ENCODE data around the gene MED28.
"Not testable (repeated sequence)": the region's sequence is repeated elsewhere in the genome, so short reads cannot be mapped to it uniquely, and the experiment has no call there.

Gene MED28, protein sequence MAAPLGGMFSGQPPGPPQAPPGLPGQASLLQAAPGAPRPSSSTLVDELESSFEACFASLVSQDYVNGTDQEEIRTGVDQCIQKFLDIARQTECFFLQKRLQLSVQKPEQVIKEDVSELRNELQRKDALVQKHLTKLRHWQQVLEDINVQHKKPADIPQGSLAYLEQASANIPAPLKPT

DNA sequence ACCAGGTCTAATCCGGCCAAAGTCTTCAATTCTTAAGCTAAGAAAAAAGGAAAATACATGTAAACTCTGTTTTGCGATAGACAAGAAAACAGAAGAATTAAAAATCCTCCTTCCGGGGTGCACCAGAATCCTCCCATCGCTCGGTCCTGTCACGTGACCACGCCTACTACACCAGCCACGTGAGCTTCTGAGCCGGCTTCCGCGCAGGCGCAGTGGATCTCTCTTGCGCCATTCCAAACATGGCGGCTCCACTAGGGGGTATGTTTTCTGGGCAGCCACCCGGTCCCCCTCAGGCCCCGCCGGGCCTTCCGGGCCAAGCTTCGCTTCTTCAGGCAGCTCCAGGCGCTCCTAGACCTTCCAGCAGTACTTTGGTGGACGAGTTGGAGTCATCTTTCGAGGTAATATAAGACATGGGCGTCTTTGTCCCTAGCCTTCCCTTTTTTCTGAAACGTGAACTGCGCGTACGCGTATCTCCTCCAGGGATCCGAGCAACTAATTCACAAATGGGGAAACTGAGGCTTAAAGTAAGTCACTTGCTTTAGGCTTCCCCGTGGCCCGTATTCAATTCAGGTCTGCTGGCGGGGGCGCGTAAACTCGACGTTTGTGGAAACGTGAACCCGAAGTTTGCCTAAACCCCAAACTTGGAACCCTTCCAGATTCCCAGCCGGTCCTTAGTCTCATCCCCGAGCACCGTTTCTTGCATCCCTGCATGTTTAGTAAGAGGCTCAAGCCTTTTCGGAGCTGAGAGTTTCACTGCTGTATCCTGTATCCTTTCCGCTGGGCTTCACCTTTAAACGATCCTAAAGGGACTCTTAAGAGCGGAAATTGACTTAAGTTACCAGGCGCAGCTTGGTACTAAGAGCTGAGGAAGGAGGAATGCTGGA lies at the start of gene MED28:
TSS of gene MED28 (plus strand) at position 226 of the 884 bp plus-strand sequence. CDS start at position 240, 14 bp downstream.
- TF ChIP-seq, protein P1, sequence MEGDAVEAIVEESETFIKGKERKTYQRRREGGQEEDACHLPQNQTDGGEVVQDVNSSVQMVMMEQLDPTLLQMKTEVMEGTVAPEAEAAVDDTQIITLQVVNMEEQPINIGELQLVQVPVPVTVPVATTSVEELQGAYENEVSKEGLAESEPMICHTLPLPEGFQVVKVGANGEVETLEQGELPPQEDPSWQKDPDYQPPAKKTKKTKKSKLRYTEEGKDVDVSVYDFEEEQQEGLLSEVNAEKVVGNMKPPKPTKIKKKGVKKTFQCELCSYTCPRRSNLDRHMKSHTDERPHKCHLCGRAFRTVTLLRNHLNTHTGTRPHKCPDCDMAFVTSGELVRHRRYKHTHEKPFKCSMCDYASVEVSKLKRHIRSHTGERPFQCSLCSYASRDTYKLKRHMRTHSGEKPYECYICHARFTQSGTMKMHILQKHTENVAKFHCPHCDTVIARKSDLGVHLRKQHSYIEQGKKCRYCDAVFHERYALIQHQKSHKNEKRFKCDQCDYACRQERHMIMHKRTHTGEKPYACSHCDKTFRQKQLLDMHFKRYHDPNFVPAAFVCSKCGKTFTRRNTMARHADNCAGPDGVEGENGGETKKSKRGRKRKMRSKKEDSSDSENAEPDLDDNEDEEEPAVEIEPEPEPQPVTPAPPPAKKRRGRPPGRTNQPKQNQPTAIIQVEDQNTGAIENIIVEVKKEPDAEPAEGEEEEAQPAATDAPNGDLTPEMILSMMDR (conservative IDR thresholded peaks at IDR 0.05; ENCODE audit: low read depth, low read length): peak; percentile 1
- peak; percentile 98 for DNase-seq (ENCODE audit: low read depth)
- peak within 1 kb of the TSS; percentile 88 for H3K4me3 ChIP-seq (ENCODE audit: low read depth, low read length)

DNA sequence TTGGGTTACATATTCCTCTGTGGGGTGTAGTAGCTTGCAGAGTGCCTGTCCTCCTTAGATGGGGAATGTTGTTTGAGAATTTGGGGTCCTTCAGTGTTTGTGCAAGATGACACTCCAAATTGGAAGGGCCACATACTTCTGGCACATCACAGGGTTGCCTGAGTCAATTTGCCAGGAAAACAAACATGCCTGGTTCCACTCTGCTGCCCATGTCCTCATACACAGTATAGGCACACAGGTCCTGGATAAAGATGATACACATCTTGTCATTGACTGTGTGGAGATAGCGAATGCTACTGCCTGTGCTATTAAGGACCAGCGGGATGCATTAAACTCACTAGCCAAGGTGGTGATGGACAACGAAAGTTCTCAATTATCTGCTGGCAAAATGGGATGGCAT lies 48.6 kb upstream of the MED28 start:
- TF ChIP-seq, protein P1 (conservative IDR thresholded peaks at IDR 0.05; ENCODE audit: low read depth, low read length): no peak
- DNase-seq (ENCODE audit: low read depth): no peak
- H3K4me3 ChIP-seq (ENCODE audit: low read depth, low read length): no peak overlapping the region

DNA sequence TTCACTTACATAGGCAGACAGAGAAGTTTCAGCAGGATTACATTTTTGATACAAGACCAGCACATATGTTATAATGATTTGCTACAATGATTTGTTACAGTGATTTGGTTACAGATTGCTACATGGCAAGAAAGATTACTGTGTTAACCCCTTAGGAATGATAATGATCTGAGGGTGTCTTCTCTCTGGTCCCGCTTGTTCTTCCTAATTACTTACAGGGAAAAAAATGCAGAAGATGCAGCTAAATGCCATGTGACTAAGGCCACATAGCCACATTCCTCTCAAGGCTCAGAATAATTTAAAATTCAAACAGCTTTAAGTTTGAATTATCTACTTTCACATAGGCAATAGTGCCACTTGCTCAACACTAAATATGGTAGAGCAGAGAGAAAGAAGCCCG lies 47.2 kb upstream of the MED28 start:
- H3K4me3 ChIP-seq (ENCODE audit: low read depth, low read length): no peak overlapping the region
- no peak for DNase-seq (ENCODE audit: low read depth)
- TF ChIP-seq, protein P1 (conservative IDR thresholded peaks at IDR 0.05; ENCODE audit: low read depth, low read length): no peak

DNA sequence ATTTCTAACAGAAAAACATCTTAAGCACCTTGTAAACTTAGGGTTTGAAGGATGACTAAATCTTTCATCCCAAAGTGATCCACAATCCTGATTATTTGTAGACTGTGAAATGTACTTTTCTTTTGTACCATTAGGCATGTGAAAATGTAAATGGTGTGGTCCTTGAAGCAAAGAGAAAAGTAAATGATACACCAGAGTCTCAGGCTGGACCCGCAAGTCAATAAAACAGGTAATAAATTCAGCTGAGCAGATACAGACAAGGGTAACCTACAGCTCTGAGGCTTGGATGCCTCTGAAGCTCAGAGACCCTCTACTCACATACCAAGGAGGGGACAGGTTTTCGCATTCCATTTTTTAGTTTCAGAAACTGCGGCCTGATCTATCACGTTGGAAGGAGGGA lies 40.2 kb upstream of the MED28 start:
- H3K4me3 ChIP-seq (ENCODE audit: low read depth, low read length): no peak overlapping the region
- DNase-seq (ENCODE audit: low read depth): no peak
- TF ChIP-seq, protein P1 (conservative IDR thresholded peaks at IDR 0.05; ENCODE audit: low read depth, low read length): no peak

DNA sequence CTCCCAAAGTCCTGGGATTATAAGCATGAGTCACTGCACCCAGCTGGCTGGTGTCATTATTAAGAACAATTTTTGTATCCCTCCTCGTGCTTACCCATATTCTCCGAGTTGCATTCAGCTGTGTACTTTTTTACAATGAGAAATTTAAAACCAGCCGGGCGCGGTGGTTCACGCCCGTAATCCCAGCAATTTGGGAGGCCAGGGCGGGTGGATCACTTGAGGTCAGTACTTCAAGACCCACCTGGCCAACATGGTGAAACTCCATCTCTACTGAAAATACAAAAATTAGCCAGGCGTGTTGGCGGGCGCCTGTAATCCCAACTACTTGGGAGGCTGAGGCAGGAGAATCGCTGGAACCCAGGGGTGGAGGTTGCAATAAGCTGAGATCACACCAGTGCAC lies 39.3 kb upstream of the MED28 start:
- not testable (repeated sequence) for DNase-seq (ENCODE audit: low read depth); H3K4me3 ChIP-seq (ENCODE audit: low read depth, low read length)

DNA sequence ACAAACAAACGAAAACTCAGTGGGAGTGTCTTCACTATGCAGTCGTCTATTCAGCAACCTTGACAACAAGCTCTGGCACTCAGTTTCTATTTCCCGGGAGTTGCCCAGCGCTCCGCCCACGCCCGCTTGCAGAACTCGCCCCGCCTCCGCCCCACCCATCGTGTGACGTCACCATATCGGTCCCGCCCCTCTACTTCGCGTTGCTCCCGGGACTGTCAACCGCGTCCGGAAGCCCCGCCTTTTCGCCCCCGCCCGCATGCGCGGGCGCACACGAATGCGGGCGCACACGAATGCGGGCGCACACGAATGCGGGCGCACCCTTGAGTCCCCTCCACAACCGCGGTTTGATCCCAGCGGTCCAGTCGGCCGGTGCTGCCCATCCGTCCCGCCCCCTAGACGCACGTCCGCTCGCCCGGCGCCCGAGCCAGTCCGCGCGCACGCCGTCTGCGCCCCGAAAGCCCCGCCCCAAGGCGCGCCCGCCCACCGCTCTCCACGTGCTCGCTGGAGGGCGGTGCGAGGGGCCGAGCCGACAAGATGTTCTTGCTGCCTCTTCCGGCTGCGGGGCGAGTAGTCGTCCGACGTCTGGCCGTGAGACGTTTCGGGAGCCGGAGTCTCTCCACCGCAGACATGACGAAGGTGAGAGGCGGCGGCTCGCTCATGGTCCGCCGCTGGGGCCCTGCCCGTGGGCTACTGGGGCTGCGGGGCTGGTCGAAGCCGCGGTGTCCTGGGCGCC lies 37.3 kb upstream of the MED28 start, which contains the start of gene LAP3:
TSS of gene LAP3 (plus strand) at position 267 of the 733 bp plus-strand sequence. CDS start at position 535, 268 bp downstream.
- peak within 1 kb of the TSS; percentile 85 for H3K4me3 ChIP-seq (ENCODE audit: low read depth, low read length)
- DNase-seq (ENCODE audit: low read depth): peak; percentile 99
- TF ChIP-seq, protein P1 (conservative IDR thresholded peaks at IDR 0.05; ENCODE audit: low read depth, low read length): no peak
